ENCODE measurements around the gene DENND5B. TPM values are rescaled to one million over a fixed set of nuclear protein-coding genes. Genes with fewer than 3 reads are reported as not detected.

DENND5B gene
- 10 to 100 TPM; 12.6 to 18.4 (median 16.6) TPM for total RNA-seq
- long read RNA-seq, partial matches to known transcripts: 0 of 2 reads
- long read RNA-seq, other reads (novel, unspliced or antisense): 2 of 2 reads

DNA sequence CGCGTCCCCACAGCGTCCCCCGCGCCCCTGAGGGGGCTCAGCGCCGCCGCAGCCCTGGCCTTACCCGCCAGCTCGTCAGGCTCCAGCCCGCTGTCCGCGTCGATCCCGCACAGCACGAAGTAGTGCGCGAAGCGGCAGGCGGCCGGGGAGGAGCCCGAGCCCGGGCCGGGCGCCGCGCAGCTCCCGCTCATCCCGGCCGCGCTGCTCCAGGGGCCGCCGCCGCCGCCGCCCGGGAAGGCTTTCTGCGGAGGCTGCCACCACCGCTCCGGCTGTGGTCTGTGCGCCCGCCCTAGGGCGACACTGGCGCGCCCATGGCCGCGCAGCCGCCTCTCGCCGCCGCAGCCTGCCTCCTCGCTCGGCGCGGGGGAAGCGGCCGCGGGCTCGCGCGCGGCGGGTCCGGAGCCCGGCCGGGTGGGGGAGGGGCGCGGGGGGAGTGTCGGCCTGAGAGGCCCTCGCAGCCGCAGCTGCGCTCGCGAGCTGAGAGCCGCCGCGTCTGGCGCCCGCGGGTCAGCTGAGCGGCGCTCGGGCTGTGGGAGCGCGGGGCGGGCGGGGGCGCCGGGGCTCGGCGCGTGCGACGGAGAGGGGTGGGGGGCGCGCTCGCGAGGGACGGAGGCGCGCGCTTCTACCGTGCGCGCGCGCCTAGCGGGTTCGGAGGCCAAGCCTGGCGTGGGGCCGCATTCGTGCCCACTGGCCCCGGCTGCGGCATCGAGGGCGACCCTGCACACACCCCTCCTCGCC, at the start of gene DENND5B:
Gene DENND5B (minus strand): TSS at position 495 of the 738 bp plus-strand sequence. CDS start 304 bp downstream, at position 191.
- 0% methylated on average over 10 of the region's 117 CpGs for WGBS (ENCODE audit: insufficient coverage, low coverage, low lambda C conversion rate, missing lambda C conversion rate)
- intact Hi-C loops (cut with DNase I): no loop called here
- H3K27ac ChIP-seq: peak within 1 kb of the TSS; percentile 95 to 97 (median 95)
- no peaks in the 10 kb centered on the region for H3K27me3 ChIP-seq
- DNase-seq: peak; percentile 86 to 90 (median 86)
- H3K9me3 ChIP-seq: no peaks in the 10 kb centered on the region
- no peaks in the 10 kb centered on the region for H3K36me3 ChIP-seq
- ATAC-seq: peak; percentile 63 to 78 (median 72)
- peak within 1 kb of the TSS; percentile 65 to 88 (median 87) for H3K4me3 ChIP-seq
- TF ChIP-seq, protein P1, sequence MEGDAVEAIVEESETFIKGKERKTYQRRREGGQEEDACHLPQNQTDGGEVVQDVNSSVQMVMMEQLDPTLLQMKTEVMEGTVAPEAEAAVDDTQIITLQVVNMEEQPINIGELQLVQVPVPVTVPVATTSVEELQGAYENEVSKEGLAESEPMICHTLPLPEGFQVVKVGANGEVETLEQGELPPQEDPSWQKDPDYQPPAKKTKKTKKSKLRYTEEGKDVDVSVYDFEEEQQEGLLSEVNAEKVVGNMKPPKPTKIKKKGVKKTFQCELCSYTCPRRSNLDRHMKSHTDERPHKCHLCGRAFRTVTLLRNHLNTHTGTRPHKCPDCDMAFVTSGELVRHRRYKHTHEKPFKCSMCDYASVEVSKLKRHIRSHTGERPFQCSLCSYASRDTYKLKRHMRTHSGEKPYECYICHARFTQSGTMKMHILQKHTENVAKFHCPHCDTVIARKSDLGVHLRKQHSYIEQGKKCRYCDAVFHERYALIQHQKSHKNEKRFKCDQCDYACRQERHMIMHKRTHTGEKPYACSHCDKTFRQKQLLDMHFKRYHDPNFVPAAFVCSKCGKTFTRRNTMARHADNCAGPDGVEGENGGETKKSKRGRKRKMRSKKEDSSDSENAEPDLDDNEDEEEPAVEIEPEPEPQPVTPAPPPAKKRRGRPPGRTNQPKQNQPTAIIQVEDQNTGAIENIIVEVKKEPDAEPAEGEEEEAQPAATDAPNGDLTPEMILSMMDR (IDR thresholded peaks at IDR 0.05): peak in 1 of 4 donors; percentile 10
- TF ChIP-seq POLR2A (IDR thresholded peaks at IDR 0.05): peak; percentile 39
- peaks cover 0 to 13% (median 6%) of the 10 kb centered on the region in 4 donors for H3K4me1 ChIP-seq

DNA sequence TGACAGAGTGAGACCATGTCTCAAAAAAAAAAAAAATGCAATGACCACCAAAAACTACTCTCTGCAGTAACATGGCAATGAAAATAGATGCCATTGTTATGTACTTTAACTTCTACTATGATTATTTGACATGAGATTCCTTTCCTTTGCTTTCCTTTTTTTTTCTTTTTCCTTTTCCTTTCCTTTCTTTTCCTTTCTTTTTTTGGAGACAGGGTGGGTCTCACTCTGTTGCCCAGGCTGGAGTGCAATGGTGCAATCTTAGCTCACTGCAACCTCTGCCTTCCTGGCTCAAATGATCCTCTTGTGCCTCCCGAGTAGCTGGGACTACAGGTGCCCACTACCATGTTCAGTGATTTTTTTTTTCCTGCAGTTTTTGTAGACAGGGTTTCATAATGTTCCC, 43.7 kb upstream of the DENND5B start:
- Histone ChIP-seq H3K9me3 (no peaks in the 10 kb centered on the region), H3K4me1 (peaks cover 0 to 4% (median 0%) of the 10 kb centered on the region in 4 donors), H3K27me3 (no peaks in the 10 kb centered on the region), H3K36me3 (no peaks in the 10 kb centered on the region), H3K27ac (no peak overlapping the region), H3K4me3 (no peak overlapping the region)
- WGBS (ENCODE audit: insufficient coverage, low coverage, low lambda C conversion rate, missing lambda C conversion rate): 90% methylated on average over 1 of the region's 1 CpG
- TF ChIP-seq, protein P1 (IDR thresholded peaks at IDR 0.05): no peak
- no peak for TF ChIP-seq POLR2A (IDR thresholded peaks at IDR 0.05)
- intact Hi-C loops (cut with DNase I): loop anchor here in 1 of 2 donors (5.0 kb wide), 1 partner anchor 232 kb away; no protein-coding TSS in a partner anchor
- no peak for ATAC-seq
- DNase-seq: no peak

DNA sequence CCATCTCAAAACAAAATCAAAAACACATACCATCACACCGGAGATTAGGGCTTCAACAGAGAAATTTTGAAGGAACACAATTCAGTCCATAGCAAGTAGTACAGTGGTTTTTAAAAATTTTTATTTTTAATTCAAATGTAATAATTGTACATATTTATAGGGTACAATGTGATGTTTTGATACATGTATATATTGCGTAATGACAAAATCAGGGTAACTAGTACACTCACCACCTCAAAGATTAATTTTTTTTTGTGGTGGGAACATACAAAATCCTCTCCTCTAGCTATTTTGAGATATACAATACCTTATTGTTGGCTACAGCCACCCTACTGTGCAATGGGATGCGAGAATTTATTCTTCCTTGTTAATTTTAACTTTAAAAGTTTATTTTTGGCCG, 42.5 kb upstream of the DENND5B start:
- Histone ChIP-seq H3K36me3 (no peaks in the 10 kb centered on the region), H3K27me3 (no peaks in the 10 kb centered on the region), H3K9me3 (no peaks in the 10 kb centered on the region), H3K4me3 (no peak overlapping the region), H3K4me1 (peaks cover 0 to 4% (median 0%) of the 10 kb centered on the region in 4 donors), H3K27ac (no peak overlapping the region)
- 67% methylated on average over 4 of the region's 4 CpGs for WGBS (ENCODE audit: insufficient coverage, low coverage, low lambda C conversion rate, missing lambda C conversion rate)
- no peak for DNase-seq
- intact Hi-C loops (cut with DNase I): no loop called here
- no peak for ATAC-seq
- TF ChIP-seq, protein P1 (IDR thresholded peaks at IDR 0.05): no peak
- TF ChIP-seq POLR2A (IDR thresholded peaks at IDR 0.05): no peak

DNA sequence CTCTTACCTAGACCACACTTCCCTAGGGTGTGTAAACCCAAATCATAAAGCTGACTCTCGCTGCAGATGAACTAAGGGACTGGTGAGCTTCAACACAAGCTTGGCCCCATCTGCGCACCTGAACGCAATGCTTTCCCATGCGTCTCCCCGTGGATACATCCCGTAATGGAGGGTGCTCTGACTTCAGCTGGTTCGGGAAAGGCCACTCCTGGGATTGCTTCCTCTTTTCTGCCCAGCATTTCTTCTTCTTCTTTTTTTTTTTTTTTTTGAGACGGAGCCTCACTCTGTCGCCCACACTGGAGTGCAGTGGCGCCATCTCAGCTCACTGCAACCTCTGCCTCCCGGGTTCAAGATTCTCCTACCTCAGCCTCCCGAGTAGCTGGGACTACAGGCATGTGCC, 40.9 kb upstream of the DENND5B start:
- intact Hi-C loops (cut with DNase I): no loop called here
- H3K36me3 ChIP-seq: no peaks in the 10 kb centered on the region
- no peak overlapping the region for H3K4me3 ChIP-seq
- TF ChIP-seq POLR2A (IDR thresholded peaks at IDR 0.05): no peak
- TF ChIP-seq, protein P1 (IDR thresholded peaks at IDR 0.05): no peak
- H3K27me3 ChIP-seq: no peaks in the 10 kb centered on the region
- DNase-seq (no peak), ATAC-seq (no peak)
- no peak overlapping the region for H3K27ac ChIP-seq
- H3K9me3 ChIP-seq: no peaks in the 10 kb centered on the region
- 78% methylated on average over 8 of the region's 12 CpGs for WGBS (ENCODE audit: insufficient coverage, low coverage, low lambda C conversion rate, missing lambda C conversion rate)
- peaks cover 0 to 4% (median 0%) of the 10 kb centered on the region in 4 donors for H3K4me1 ChIP-seq

Data from right lobe of liver (tissue), 6 donors.